ENCODE results near the gene PRICKLE1.

PRICKLE1 gene

GRCh38 chr12:42583016-42583415 lies 6.5 kb downstream of the PRICKLE1 start:
- no peak for TF ChIP-seq CTCF (IDR thresholded peaks at IDR 0.05; ENCODE audit: low read depth, low read length)
- no peak overlapping the region for H3K4me3 ChIP-seq (ENCODE audit: low read depth, low read length)

- no peak overlapping the region for H3K4me3 ChIP-seq (ENCODE audit: low read depth, low read length)
- TF ChIP-seq CTCF (IDR thresholded peaks at IDR 0.05; ENCODE audit: low read depth, low read length) = no peak
Measured at GRCh38 chr12:42582498-42582897, 7.0 kb downstream of the PRICKLE1 start.

GRCh38 chr12:42582050-42582449 lies 7.5 kb downstream of the PRICKLE1 start:
- TF ChIP-seq CTCF (IDR thresholded peaks at IDR 0.05; ENCODE audit: low read depth, low read length) = no peak
- no peak overlapping the region for H3K4me3 ChIP-seq (ENCODE audit: low read depth, low read length)

- no peak for TF ChIP-seq CTCF (IDR thresholded peaks at IDR 0.05; ENCODE audit: low read depth, low read length)
- H3K4me3 ChIP-seq (ENCODE audit: low read depth, low read length) = no peak overlapping the region
Measured at GRCh38 chr12:42576374-42576773, 13.2 kb downstream of the PRICKLE1 start.

- no peak for TF ChIP-seq CTCF (IDR thresholded peaks at IDR 0.05; ENCODE audit: low read depth, low read length)
- no peak overlapping the region for H3K4me3 ChIP-seq (ENCODE audit: low read depth, low read length)
Measured at GRCh38 chr12:42575717-42576116, 13.8 kb downstream of the PRICKLE1 start.

GRCh38 chr12:42574851-42575266 lies 14.7 kb downstream of the PRICKLE1 start:
- no peak for TF ChIP-seq CTCF (IDR thresholded peaks at IDR 0.05; ENCODE audit: low read depth, low read length)
- H3K4me3 ChIP-seq (ENCODE audit: low read depth, low read length) = no peak overlapping the region

GRCh38 chr12:42571327-42572009 lies 18.1 kb downstream of the PRICKLE1 start:
- H3K4me3 ChIP-seq (ENCODE audit: low read depth, low read length) = no peak overlapping the region
- TF ChIP-seq CTCF (IDR thresholded peaks at IDR 0.05; ENCODE audit: low read depth, low read length) = no peak
